Vagina (tissue), 2 donors: ENCODE results near the gene PLPP1.

Experiments used
- POLR2A ChIP-seq, 2 donors: fragments of 450-650 bp; IDR thresholded peaks; one replicate each; pipeline ENCODE4 v1.6.1; 2017; ENCODE audit warnings: antibody characterized with exemption in 2 of 2, mild to moderate bottlenecking in 2 of 2, moderate library complexity in 2 of 2
- TF ChIP-seq, protein P1 (sequence below), 3 experiments: fragments of 450-650 bp in 2 of 3; fragments of 200-600 bp in 1 of 3; sonication (generic) in 1 of 3; IDR thresholded peaks; one replicate each; pipeline ENCODE4 v1.5.1; 2017 to 2019; ENCODE audit warnings: antibody characterized with exemption in 3 of 3, mild to moderate bottlenecking in 2 of 3, moderate library complexity in 2 of 3

DNA sequence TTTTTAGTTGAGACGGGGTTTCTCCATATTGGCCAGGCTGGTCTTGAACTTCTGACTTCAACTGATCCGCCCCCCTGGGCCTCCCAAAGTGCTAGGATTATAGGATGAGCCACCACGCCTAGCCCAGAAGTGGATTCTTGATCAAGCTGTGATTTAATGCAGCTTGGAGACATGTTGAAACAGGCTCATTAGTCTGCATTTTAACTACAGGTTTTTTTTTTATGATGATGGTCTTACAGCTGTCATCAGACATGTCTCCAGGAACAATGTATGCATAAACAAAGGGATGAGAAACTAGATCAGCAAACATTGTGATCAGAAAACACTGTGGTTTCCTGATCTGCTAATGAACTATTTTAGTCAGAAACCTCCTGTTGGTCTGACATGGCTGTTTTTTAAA, 30.0 kb upstream of the PLPP1 start:
- TF ChIP-seq POLR2A (IDR thresholded peaks at IDR 0.05): no peak
- TF ChIP-seq, protein P1, sequence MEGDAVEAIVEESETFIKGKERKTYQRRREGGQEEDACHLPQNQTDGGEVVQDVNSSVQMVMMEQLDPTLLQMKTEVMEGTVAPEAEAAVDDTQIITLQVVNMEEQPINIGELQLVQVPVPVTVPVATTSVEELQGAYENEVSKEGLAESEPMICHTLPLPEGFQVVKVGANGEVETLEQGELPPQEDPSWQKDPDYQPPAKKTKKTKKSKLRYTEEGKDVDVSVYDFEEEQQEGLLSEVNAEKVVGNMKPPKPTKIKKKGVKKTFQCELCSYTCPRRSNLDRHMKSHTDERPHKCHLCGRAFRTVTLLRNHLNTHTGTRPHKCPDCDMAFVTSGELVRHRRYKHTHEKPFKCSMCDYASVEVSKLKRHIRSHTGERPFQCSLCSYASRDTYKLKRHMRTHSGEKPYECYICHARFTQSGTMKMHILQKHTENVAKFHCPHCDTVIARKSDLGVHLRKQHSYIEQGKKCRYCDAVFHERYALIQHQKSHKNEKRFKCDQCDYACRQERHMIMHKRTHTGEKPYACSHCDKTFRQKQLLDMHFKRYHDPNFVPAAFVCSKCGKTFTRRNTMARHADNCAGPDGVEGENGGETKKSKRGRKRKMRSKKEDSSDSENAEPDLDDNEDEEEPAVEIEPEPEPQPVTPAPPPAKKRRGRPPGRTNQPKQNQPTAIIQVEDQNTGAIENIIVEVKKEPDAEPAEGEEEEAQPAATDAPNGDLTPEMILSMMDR (IDR thresholded peaks at IDR 0.05): no peak
